ENCODE measurements around the gene RBM19.
"Not testable (repeated sequence)": the region's sequence is repeated elsewhere in the genome, so short reads cannot be mapped to it uniquely, and the experiment has no call there.

RBM19 gene

DNA sequence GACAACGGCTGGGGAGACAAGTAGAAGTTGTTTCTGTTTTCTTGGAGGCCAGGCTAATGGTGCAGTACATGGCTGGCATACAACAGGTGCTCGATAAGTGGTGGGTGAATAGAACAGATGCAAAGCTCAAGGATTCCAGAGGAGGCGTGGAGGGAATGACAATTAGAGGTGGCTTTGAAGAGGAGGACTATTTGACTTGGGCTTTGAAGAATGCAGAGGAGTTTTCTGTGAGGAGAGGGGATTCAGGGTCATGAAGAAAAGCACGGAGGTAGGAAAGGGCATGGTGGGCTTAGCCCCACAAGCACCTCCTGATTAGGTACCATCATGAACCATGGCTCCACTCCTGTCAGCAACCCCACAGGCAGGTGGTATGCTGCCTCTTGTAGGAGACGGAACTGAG lies 142.3 kb downstream of the RBM19 start:
- DNase-seq = no peak

DNA sequence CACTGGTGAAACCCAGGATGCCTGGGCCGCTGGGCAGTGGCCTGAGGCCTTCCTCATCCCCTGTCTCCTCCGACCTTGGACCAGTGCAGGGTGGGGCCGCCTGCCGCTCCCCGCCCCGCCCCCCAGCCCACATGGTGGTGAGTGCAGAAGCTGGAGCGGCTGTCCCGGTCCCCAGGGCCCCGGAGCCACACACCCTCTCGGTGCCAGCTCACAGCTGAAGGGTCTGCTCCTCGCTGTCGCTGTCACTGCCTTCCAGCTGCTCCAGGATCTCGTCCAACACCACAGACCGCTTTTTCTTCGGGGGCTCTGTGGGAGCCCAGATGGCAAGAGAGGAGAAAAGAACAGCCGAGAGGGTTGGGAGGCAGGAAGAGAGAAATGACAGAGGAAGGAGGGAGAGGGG lies 143.1 kb downstream of the RBM19 start:
- DNase-seq = no peak

GRCh38 chr12:113820842-113821241 lies 145.3 kb downstream of the RBM19 start:
- no peak for DNase-seq

DNA sequence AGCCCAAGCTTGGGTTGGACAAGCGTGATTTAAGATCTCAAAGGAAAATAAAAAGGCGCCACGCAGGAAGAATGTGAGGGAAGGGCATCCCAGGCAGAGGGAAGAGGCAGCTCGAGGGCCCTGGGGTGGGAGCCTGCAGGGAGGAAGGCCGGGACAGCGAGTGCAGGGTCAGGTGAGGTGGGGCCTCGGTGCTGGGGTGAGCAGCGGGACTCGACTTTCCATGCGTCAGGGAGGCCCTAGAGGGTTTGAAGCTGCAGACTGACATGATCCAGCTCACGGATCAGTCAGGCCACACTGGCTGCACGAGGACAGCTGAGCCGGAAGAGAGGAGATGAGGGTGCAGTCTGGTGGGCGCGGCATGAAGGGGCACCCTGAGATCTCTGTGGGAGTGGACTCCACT lies 145.8 kb downstream of the RBM19 start:
- no peak for DNase-seq

DNA sequence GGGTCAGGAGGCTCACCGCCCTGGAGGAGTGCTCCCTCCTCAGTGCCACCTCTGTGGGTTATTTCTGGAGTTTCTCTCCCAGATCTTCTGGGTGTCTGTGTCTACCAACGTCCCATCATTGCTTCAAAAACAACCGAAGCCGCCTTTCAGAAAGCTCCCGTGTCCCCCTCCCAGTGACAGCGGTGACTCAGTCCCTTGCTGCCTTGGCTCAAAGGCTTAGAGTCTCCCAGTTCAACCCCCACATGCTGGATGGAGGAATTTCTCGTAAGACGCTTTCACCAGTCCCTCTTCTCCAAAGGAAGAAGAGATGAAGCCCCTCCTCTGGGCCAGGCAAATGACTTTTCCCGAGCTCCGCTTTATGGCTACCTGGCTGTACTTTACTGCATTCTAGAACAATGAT lies 146.6 kb downstream of the RBM19 start:
- no peak for DNase-seq

DNA sequence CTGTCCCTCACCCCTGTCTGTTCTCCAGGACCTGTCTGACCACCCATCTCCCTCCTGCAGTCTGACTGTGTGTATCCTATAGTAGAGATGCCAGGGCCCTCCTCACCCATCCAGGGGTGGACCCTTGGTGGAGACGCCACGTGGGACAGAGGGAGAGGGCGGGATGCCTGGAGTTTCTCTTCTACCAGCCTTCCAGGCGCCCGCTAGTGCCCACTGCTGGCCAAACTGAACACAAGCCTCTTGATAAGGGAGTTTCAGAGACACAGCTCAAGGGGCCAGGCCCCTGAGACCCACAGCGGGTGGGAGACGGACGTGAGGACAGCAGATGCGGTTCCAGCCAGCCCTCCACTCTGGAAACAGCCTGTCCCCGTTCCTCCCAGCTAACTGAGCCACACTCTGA lies 147.3 kb downstream of the RBM19 start:
- no peak for DNase-seq

DNA sequence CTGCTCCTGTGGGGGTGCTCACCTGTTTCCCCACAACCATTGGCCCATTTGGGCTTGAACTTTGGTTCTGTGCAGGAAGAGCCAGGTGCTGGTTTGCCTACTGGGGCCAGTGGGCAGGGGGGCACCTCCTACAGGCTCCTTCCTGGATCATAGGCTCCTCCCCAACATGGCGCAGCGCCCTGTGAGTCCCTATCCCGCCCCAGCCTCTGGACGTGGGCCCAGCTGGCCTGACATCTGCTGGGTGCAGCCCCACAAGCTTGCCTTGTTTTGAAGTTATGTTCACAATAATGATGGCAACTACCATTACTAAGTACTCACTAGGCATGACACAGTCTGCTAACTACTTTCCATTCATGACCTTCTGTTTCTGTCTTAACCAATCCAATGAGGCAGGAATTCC lies 147.8 kb downstream of the RBM19 start:
- no peak for DNase-seq

DNA sequence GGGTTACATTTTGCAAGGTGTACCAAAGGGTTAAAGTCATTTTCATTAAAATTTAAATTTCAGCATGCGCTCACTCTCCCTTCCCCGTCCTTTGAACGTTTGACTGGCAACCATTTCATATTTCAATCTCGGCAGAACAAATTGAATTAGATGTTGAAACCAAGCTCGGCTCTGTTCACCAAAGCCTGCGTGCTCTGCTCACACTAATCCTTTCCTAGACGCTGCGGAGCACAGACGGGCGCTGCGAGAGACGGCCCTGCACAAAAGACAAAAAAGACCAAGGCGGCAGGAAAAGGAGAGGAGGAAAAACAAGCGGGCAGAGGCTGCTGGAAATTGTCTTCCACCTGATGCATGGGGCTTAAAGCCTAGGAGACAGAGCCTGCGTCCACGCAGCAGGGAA lies 149.3 kb downstream of the RBM19 start:
- no peak for DNase-seq

DNA sequence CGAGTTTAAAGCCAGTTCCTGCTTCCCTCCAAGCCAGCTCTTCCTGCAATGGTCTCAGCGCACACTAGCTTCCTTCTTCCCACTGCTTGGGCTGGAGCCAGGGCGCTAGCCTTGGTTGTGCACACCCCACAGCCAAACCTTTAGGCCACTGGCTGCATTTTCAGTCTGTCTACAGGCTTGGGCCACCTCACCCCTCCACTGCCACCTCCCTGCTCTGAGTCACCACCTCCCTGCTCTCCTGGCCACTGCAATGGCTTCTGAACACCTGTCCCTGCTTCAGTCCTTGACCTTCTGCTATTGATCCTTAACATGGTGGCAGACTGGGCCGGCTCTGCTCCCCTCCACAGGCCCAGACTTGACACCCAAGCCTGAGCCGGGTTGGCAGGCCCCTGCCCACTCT lies 151.1 kb downstream of the RBM19 start:
- no peak for DNase-seq

DNA sequence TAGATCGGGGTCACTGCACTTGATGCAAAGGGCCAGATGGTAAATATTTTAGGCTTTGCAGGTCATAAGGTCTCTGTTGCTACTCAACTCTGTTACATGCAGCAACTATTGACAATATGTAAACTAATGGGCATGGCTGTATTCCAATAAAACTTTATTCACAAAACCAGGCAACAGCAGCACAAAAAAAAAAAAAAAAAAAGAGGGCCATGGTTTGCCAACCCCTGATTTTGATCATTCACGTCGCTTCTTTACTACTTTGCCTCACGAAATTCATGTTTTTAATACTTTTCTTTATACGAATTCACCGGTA lies 152.9 kb downstream of the RBM19 start:
- no peak for DNase-seq

DNA sequence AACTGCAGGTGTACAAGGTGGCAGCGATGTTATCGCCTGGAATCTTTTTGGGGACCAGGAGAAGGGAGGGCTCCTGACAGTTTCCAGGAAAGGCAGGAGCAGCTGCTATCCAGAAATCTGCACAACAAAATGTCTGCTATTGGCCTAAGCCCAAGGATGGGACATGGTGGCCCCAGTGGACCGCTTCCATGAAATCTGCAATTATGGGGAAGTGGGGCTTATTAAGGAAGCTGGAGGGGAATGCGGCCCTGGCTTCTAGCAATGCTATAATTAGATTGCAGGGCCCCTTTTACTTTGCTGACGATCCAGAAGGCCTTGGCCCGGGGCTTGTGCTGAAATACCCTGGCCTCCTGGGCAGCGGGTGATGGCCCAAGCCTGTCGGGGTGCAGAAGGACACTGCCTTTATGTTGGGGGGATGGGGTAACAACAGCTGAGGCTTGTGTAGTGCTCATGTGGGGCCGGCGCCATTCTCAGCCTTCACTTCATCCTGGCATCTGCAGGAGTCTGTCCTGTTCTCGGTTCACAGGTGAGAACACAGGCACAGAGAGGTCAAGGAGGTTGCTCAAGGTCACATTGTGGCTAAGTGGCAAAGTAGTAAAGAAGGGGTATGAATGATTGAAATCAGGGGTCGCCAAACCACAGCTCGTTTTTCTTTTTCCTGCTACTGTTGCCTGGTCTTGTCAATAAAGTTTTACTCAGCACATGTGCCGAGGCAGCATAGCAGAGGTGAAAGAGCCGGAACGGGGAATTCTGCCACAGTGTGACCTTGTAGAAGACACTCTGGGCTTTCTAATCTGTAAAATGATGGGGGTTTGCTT lies 153.5 kb downstream of the RBM19 start:
- DNase-seq = no peak

DNA sequence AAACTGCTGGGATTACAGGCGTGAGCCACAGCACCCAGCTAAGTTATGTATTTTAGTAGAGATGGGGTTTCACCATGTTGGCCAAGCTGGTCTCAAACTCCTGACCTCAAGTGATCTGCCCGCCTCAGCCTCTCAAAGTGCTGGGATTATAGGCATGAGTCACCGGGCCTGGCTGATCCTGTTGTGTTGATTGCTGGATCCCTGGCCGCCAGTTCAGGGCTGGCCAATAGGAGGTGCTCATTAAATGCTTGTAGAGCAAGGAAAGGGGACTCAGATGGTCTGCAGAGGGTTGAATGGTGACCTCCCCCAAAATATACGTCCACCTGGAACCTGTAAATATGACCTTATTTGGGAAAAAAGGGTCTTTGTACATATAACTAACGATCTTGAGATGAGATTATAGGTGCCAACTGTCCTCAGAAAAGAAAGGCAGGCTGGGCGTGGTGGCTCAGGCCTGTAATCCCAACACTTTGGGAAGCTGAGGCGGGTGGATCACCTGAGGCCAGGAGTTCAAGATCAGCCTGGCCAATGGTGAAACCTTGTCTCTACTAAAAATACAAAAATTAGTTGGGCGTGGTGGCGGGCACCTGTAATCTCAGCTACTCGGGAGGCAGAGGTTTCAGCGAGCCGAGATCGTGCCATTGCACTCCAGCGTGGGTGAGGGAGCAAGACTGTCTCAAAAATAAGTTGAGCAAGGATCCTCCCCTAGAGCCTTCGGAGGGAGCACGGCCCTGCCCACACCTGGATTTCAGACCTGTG lies 156.5 kb downstream of the RBM19 start:
- DNase-seq = not testable (repeated sequence)

DNA sequence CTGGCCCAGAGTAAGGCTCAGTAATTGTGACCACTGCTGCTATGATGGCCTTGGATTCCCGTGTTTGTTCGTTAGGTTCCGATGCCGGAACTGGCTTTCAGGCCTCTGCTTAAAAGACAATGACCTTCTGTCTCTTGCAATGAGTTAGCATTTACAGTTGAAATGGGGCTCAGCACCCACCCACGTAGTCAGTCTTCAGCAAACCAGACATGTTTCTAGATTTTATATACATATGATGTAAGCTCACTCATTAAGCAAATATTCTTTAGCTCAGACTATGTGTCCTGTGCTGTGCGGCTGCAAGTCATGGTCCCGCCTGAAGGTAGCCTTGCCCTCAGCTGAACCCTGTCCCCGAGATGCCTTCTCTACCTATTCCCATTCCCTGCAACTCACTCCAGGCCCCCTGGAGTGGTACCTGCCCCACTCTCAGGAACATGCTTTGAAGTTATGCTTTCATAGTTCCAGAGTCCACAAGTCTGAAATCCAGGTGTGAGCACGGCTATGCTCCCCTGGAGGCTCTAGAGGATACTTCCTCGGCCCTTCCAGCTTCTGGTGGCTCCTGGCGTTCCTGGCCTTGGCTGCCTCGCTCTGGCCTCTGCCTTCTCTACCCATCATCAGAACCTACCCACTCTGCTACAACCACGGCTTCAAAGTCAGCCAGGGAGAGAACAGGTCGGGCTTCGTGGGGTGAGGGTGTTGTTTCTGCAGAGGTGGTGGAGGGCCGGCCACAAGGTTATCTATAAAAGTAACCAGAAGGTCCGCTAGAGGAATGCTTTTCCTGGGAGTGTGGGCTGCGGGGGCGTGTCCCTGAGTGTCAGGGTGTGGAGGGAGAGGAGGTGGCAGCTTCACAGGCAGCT lies 157.8 kb downstream of the RBM19 start:
- DNase-seq = no peak

DNA sequence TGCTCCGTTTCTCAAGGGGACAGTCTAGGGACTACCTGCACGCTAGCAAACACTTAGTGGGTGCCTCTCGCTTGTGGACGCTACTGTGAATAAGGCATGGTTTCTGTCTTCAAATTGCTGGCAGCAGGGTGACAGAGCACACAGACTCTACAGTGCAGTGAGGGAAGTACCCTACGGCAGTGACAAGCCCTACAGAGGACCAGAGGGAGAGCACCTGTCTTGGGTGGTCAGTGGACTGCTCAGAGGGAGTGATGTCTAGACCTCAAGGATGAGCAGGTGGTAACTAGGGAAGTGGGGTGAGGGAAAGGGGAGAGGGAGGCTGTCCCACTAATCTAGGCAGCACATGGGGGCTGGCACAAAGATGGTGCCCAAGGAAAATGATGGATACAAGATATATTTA lies 160.5 kb downstream of the RBM19 start:
- DNase-seq = no peak

- no peak for DNase-seq
Measured at GRCh38 chr12:113804961-113805600, 161.0 kb downstream of the RBM19 start.

DNA sequence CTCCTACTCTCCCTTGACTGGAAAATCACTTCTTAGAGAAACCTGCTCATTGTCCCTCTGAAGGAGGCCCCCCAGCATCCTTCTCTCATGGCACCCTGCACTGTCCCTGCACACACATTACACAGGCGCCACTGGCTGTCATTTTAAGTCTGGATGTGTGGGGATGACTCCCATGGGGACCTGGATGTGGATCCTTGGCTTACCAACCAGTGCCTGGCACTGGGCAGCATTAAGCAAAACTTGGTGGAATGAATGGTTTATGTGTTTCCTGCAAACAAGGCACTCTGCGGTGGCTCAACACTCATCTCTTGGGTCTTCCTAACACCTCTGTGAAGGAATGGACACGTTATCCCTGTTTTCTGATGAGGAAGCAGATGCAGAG lies 162.4 kb downstream of the RBM19 start:
- DNase-seq = no peak

- no peak for DNase-seq
Measured at GRCh38 chr12:113802966-113803758, 163.0 kb downstream of the RBM19 start.

DNA sequence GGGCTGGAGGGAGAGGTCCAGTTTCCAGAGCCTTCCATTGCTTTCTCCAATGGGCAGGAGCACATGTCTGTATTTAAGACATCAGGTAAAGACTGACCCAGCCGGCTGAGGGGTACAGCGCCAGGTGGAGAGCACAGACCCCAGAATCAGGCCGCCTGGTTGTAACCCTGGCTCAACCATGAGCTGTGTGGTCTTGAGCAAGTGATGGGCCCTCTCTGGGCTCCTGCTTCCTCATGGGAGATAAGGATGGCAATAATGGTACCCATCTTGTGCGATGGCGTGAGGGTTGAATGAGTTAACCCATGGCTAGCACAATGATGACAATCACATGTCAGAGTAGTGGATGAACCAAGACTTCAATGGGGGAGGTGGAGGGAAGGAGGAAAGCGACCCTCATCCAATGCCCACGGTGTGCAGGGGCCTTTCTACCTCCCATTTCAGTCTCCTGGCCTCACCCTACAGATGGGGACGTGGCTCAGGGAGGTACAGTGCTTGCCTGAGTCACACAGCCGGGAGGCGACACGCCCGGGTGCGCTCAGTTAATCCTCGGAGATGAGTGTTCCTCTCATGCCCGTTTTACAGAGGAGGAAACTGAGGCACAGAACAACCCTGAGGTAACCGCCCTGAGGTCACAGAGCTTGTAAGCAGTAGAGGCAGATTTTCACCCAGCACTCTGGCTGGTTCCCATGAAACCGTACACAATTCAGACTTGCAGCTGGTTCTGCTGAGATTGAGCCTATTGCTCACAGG lies 163.9 kb downstream of the RBM19 start:
- DNase-seq = no peak

GRCh38 chr12:113800201-113800600 lies 165.9 kb downstream of the RBM19 start:
- DNase-seq = no peak

DNA sequence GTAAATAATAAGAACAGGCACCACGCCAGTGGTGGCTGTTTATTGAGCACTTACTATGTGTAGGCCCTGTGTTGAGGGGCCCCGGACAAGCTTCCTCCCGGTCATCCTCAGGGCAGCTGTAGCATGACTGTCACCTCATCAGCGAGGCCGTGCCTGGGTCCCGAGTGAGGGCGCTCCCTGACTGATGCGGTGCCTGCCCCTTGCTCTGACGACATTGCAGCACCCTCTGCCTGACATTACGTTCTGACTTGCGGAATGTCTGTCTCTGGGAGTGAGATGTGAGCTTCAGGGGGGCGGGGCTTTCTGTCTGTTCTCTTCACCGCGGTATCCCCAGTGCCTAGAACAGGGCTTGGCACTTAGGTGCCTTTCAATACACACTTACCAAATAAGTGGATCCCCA lies 167.6 kb downstream of the RBM19 start:
- no peak for DNase-seq

DNA sequence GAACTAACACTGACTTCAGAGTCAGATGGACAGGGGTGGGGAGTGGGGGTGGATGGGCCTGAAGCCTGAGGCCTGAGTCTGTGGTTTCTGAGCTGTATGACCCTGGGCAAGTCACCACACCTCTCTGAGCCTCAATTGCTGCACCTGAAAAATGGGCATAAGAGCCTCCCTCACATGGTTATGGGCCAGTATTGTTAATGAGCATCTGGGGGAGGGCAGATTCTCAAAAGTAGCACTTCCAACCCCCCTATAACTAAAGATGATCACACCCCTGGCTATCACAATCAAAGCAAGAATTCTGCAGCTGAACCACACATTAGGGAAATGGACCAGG lies 168.6 kb downstream of the RBM19 start:
- DNase-seq = no peak

Measured in CD4-positive, alpha-beta T cell treated with Interleukin-10 for 1 hour (primary cell).